Stimulated activated effector memory CD8-positive, alpha-beta T cell treated with anti-CD3 and anti-CD28 coated beads, Interleukin-12 subunit alpha, Interleukin-12 subunit beta, amount 100 ng/mL, for 72 hours (primary cell): ENCODE measurements around the gene CAPN15.
"Not testable (repeated sequence)": the region's sequence is repeated elsewhere in the genome, so short reads cannot be mapped to it uniquely, and the experiment has no call there.

Source experiments
- ATAC-seq: fragments of 150-1000 bp; cut with Tn5 transposase; 2 replicates; pipeline ENCODE4 v1.10.0; 2021
- DNase-seq, 2 donors: peaks; one replicate each; pipeline ENCODE4 v3.0.0; 2021 to 2022; ENCODE audit warnings: low spot score in 2 of 2
- H3K27ac Mint-ChIP-seq: one replicate; pipeline ENCODE4 v1.8.0; 2022; ENCODE audit warnings: mild to moderate bottlenecking, mixed read lengths
- H3K36me3 Mint-ChIP-seq: one replicate; pipeline ENCODE4 v1.8.0; 2022; ENCODE audit warnings: mild to moderate bottlenecking, mixed read lengths
- H3K4me1 Mint-ChIP-seq: one replicate; pipeline ENCODE4 v1.8.0; 2022; ENCODE audit warnings: mixed read lengths
- H3K4me3 Mint-ChIP-seq: one replicate; pipeline ENCODE4 v1.8.0; 2022; ENCODE audit warnings: mild to moderate bottlenecking, mixed read lengths
- H3K9me3 Mint-ChIP-seq: one replicate; pipeline ENCODE4 v1.8.0; 2022; ENCODE audit warnings: mixed read lengths

CAPN15 gene

DNA sequence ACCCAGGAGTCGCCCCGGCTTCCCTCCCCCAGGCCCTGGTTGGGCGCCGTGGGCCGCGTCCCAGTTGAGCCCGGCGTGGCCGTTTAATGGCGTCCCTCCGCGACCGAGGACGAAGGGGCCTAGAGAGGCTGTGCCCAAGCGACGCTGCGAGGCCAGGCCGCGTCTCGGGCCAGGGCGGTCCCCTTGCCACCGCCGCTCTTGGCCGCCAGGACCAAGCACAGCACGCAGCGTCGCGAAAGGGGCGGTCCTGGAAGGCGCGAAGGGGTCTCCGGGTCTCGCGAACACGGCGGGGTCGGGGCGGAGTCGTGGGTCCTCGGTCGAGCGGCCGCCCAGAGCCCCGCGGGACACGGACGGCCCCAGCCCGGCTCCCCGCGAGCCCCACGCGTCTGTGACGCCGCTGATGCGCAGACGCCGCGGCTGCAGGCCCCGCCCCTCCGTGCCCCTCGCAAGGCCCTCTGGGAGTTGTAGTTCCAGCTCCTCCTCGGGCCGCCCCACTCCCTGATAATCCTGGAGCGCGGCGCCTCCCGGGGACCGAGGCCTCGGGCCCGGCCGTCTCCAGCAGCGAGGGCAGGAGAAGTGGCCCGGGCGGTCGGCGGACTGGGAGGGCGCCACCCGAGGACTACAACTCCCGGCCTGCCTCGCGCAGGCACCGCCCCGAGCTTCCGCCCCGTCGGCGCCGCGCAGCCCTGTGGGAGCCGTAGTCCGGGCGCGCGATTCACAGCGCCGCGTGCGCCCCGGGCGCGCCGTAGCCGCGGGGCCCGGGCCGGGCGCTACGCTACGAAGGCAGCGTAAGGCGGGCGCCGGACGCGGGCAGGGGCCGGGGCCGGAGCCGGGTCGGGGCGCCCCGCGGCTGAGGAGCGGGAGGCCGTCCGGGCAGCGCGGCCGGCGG lies at the start of gene CAPN15:
CAPN15 (plus strand) TSS at position 698 of the 889 bp plus-strand sequence. CDS start 19,127 bp downstream, outside the sequence.
- Mint-ChIP-seq H3K9me3 (no peaks in the 10 kb centered on the region), H3K4me1 (peaks cover 56% of the 10 kb centered on the region), H3K4me3 (peak within 1 kb of the TSS; percentile 89), H3K36me3 (peaks cover 55% of the 10 kb centered on the region), H3K27ac (peak within 1 kb of the TSS; percentile 98)
- peak; percentile 91 to 97 for DNase-seq
- ATAC-seq, result peak; percentile 83

DNA sequence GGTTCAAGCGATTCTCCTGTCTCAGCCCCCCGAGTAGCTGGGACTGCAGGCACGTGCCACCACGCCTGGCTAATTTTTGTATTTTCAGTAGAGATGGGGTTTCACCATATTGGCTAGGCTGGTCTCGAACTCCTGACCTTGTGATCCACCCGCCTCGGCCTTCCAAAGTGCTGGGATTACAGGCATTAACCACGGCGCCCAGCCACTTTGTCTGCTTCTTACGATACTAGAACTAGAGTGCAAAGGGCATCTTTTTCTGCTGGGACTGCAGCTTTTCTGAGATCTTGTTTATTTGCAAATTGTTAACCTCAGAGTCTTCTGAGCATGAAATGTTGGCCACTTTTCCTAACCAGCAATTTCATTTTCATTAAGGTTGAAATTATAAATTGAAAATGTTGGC lies 49.2 kb upstream of the CAPN15 start:
- not testable (repeated sequence) for H3K27ac Mint-ChIP-seq, H3K4me1 Mint-ChIP-seq

DNA sequence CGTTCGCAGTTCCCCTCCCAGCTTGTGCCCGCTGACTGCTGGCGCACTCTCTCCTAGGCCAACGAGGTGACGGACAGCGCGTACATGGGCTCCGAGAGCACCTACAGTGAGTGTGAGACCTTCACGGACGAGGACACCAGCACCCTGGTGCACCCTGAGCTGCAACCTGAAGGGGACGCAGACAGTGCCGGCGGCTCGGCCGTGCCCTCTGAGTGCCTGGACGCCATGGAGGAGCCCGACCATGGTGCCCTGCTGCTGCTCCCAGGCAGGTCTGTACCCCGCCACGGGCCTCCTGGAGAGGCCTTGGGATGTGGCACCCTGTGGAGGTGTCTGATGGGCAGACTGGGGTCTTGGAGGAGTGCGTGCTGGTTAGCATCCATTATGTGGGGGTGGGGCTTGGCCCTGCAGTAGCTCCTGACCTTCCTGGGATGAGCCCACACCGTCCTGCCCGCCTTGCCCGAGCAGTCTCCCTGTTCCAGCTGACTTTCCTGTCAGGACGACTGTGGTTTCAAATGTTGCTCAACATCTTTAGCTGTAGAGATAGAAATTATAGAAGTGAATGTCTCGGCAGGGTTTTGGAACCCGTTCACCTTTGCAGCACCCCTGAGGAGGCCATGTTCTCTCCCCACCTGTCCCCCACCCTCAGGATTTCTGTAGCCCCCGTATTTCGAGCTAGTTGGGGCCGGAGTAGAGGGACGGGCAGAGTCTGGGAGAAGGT lies 44.9 kb upstream of the CAPN15 start:
- ATAC-seq (no peak), DNase-seq (no peak)
- peaks cover 7% of the 10 kb centered on the region for H3K36me3 Mint-ChIP-seq
- no peaks in the 10 kb centered on the region for H3K9me3 Mint-ChIP-seq
- H3K4me3 Mint-ChIP-seq, result no peak overlapping the region
- no peak overlapping the region for H3K27ac Mint-ChIP-seq
- H3K4me1 Mint-ChIP-seq, result peaks cover 2% of the 10 kb centered on the region

More for the DNA sequence above, 49.2 kb upstream of the CAPN15 start:
- not testable (repeated sequence) for H3K4me3 Mint-ChIP-seq, ATAC-seq, DNase-seq, H3K9me3 Mint-ChIP-seq
- H3K36me3 Mint-ChIP-seq, result peaks cover 16% of the 10 kb centered on the region

DNA sequence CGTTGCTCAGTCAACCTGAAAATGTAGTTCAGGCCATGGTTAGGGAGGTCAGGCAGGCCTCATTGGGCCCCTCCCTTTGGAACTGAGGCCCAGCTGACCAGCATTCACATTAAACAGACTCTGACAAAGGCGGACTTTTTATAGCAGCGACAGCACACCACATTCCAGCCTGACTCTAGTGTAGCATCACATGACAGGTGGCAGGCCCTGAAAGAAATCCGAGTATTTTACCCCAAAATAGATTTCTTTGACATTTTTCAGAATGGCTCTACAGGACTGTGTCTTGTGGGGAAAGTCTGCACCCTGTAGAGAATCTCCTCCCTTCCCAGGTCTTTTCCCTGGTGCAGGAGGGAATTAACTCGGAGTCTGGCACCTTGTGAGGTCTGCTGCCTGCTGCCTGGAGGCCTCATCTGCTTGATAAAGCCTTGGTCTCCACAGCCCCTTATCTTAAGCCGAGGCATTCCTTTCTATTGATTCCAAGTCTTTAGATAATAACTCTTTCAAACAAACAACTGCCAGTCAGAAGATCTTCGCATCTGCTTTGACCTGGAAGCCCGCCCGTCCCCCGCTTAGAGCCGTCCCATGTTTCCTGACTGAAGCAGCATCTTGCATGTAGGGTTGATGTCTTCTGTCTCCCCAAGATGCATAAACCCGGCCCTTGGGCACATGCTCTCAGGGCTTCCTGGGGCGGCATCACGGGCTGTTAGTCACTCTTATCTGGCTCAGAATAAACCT lies 44.0 kb upstream of the CAPN15 start:
- DNase-seq (no peak), ATAC-seq (no peak)
- peaks cover 6% of the 10 kb centered on the region for H3K4me1 Mint-ChIP-seq
- H3K27ac Mint-ChIP-seq, result no peak overlapping the region
- no peak overlapping the region for H3K4me3 Mint-ChIP-seq
- no peaks in the 10 kb centered on the region for H3K9me3 Mint-ChIP-seq
- H3K36me3 Mint-ChIP-seq, result peaks cover 14% of the 10 kb centered on the region

DNA sequence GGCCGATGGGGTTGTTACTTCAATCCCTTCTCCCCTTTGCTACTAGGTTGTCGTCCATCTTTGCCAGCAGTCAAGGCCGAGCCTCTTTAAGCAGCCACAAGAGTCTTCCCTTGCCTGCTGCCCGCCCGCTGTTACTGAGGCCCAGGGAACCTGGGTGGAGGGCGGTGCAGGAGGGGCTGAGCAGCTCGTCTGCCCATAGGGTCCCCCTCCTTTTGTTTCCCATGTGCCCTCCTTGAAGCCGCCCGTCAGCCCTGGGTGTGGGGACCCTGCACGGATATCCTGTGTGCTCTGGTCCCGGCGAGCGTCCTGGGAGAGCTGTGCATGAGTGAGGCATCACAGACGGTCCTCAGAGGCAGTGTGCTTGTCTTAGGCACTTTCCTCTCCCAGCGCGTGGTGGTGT lies 37.9 kb upstream of the CAPN15 start:
- Mint-ChIP-seq H3K36me3 (peaks cover 12% of the 10 kb centered on the region), H3K27ac (peak overlapping the region; percentile 26), H3K4me3 (no peak overlapping the region), H3K9me3 (no peaks in the 10 kb centered on the region), H3K4me1 (peaks cover 9% of the 10 kb centered on the region)
- no peak for ATAC-seq
- DNase-seq, result no peak

DNA sequence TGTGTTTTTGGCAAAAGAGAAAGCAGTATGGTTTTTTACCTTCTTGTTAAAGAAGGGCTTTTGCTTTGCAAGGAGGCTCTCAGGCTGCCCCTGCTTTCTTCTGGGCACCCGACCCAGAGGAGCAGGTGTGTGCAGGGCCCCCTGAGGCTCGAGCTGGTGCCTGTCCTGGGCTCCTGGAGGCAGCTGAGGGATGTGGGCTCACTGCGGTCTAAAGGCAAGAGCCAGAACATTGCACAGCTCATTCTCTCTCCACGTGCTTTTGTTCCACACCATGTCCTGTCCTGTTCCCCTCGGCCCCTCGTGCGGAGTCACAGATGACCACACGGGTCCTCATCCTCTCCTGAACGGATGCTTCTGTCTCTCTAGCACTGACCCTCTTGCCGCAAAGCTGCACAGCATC lies 36.7 kb upstream of the CAPN15 start:
- ATAC-seq (no peak), DNase-seq (no peak)
- H3K4me1 Mint-ChIP-seq, result peaks cover 16% of the 10 kb centered on the region
- H3K4me3 Mint-ChIP-seq, result no peak overlapping the region
- peaks cover 12% of the 10 kb centered on the region for H3K36me3 Mint-ChIP-seq
- no peak overlapping the region for H3K27ac Mint-ChIP-seq
- no peaks in the 10 kb centered on the region for H3K9me3 Mint-ChIP-seq

DNA sequence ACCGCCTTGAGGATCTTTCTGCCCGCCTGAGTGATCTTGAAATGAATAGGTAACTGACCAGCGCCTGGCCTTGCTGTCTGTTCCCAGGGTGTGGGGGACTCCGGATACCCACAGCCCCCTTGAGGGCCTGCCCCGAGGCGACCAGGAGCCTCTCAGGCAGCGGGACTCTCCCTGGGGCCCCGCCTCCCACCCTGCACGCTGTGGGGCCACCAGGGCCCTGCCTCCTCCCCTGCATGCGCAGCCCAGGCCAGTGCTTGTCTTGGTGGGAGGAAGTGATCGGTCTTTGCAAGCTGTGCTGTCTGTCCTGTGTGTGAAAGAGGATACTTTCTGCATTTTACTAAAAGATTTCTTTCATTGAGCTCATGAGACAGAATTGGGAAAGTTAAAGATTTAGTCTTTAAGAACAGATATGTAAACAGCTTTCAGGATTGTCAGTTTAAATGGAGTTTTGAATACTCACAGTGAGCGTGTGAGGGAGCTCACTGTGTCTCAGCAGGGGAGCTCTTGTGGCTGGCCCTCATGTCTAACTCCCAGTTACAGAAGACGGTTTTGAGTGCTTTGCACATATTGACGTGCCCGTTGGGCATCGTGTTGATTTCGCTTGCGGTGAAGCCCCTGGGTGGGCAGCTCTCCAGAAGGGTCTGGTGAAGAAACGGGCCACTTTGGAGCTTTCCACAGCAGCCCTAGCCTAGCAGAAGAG lies 36.1 kb upstream of the CAPN15 start:
- ATAC-seq (no peak), DNase-seq (no peak)
- H3K27ac Mint-ChIP-seq, result no peak overlapping the region
- H3K9me3 Mint-ChIP-seq, result no peaks in the 10 kb centered on the region
- peaks cover 12% of the 10 kb centered on the region for H3K36me3 Mint-ChIP-seq
- H3K4me1 Mint-ChIP-seq, result peaks cover 16% of the 10 kb centered on the region
- no peak overlapping the region for H3K4me3 Mint-ChIP-seq

DNA sequence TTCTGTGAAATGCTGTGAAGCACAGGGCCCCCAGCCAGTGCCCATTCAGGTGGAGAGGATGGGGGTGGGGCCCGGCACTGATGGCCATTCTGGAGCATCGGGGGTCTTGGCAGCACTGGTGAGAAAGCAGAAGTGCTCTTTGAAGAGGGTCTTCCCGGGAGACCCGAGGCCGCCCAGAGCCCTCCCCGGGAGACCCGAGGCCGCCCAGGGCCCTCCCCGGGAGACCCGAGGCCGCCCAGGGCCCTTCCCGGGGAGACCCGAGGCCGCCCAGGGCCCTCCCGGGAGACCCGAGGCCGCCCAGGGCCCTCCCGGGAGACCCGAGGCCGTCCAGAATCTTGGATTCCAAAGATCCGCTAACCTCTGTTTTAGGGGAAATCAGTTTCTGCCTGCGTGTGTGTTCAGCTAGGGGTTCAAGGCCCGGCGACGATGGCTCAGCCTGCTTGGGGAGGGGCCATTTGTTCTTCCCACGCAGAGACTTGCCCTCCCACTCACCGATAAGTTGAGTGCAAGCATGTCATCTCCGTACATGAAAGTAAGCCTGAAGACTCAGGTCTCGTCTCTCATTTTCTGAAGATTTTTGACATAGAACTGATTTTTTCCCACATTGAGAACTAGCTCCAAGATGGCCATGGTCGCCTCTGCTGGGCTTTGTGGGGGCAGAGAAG lies 35.2 kb upstream of the CAPN15 start:
- Mint-ChIP-seq H3K4me1 (peaks cover 16% of the 10 kb centered on the region), H3K9me3 (no peaks in the 10 kb centered on the region), H3K36me3 (peaks cover 12% of the 10 kb centered on the region), H3K27ac (no peak overlapping the region), H3K4me3 (no peak overlapping the region)
- no peak for DNase-seq
- ATAC-seq, result no peak

DNA sequence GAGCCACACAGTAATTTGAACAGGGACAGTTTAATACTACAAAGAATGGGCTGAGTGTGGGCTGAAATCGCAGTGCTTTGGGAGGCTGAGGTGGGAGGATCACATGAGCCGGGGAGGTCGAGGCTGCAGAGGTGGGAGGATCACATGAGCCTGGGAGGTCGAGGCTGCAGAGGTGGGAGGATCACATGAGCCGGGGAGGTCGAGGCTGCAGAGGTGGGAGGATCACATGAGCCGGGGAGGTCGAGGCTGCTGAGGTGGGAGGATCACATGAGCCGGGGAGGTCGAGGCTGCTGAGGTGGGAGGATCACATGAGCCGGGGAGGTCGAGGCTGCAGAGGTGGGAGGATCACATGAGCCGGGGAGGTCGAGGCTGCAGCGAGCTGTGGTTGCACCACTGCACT lies 32.8 kb upstream of the CAPN15 start:
- not testable (repeated sequence) for H3K4me3 Mint-ChIP-seq

DNA sequence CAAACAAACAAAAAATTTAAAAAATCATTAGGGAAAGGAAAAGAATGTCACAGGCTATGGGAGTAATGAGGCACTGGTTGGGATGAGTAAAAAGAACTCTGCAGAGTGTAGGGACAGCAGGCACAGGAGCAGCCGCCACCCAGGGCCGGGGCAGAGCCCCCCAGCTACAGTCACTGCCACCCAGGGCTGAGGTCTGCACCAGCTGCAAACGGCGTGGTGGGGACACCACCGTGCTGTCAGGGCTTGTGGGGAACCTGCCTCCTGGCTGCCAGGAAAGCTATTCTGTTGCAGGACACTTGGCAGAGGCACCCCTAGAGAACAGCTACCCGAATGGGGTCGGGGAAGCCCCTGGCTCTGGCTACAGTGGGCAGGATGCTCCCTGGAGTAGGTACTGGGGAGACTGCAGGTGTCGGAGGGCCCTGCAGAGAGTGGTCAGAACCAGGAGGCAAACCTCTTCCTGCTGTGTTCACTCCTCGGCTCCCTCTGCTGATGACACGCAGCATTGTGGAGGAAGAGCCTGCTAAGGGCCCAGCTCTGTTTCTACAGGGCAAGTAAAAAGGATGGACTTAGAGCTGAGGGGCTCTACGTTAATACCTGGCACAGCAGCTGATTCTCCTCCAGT lies 32.3 kb upstream of the CAPN15 start:
- H3K27ac Mint-ChIP-seq, result peak overlapping the region; percentile 74
- peaks cover 13% of the 10 kb centered on the region for H3K36me3 Mint-ChIP-seq
- H3K4me1 Mint-ChIP-seq, result peaks cover 10% of the 10 kb centered on the region
- DNase-seq, result no peak
- no peak overlapping the region for H3K4me3 Mint-ChIP-seq
- H3K9me3 Mint-ChIP-seq, result no peaks in the 10 kb centered on the region
- ATAC-seq, result peak; percentile 74

More for the DNA sequence above, 32.8 kb upstream of the CAPN15 start:
- not testable (repeated sequence) for DNase-seq, H3K36me3 Mint-ChIP-seq, ATAC-seq, H3K9me3 Mint-ChIP-seq
- H3K27ac Mint-ChIP-seq, result peak overlapping the region; percentile 74
- H3K4me1 Mint-ChIP-seq, result peaks cover 10% of the 10 kb centered on the region

DNA sequence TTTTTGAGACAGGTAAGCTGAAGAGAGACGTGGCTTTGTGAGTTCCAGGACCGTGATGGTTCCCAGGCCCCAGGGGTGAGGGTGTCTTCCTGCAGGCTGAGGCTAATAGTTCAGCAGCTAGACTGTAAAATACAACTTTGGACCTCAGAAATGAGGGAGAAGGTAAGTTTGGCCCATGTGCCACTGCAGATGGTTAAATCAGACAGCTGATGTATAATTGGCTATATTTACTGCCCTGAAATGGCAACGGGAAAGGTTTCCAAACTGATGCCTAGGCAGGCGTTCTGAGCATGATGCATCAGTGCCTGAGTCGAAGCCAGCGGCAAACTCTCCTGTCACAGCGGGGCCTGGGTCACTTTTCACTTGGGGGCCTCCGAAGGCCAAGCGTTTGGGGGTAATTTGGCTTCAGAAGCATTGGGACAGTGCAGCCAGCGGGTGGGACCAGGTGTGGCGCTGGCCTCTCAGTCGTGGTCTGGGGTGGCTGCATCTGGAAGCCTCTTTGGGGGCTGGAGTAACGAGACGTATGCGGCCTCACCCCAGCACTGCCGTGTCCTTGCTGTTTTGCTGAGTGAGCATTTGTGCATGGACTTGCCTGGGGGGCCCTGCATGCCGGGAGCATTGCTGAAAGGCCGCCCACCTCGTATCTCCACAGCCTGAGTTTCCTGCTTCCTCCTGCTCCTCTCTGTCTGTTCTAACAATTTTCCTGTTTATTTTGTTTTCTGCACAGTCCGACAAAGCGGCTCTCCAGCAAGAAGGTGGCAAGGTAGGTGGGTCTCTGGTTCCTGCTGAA lies 31.2 kb upstream of the CAPN15 start:
- H3K4me1 Mint-ChIP-seq, result peaks cover 10% of the 10 kb centered on the region
- DNase-seq (no peak), ATAC-seq (no peak)
- peaks cover 13% of the 10 kb centered on the region for H3K36me3 Mint-ChIP-seq
- no peak overlapping the region for H3K27ac Mint-ChIP-seq
- no peaks in the 10 kb centered on the region for H3K9me3 Mint-ChIP-seq
- no peak overlapping the region for H3K4me3 Mint-ChIP-seq

DNA sequence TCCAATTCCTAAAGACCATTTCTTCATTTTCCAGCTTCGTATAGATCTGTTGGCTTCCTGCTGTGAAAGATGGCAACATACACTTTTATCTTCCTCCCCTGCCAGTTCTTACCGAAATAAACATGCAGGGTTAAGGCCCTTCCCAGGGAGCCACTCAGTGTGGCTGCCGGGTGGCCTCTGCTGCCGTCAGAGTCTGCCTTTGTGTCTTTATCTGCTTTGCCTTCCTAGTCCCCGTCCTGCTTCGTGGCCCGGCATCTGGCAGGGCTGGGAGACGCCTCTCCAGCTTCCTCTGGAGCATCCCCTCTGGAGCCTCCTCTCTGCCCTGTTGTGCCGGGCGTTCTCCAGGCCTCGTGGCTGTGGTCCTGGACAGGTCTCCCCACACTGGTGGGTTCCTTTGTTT lies 30.3 kb upstream of the CAPN15 start:
- H3K4me1 Mint-ChIP-seq, result peaks cover 10% of the 10 kb centered on the region
- H3K4me3 Mint-ChIP-seq, result no peak overlapping the region
- H3K9me3 Mint-ChIP-seq, result no peaks in the 10 kb centered on the region
- H3K27ac Mint-ChIP-seq, result no peak overlapping the region
- DNase-seq (no peak), ATAC-seq (no peak)
- peaks cover 13% of the 10 kb centered on the region for H3K36me3 Mint-ChIP-seq

DNA sequence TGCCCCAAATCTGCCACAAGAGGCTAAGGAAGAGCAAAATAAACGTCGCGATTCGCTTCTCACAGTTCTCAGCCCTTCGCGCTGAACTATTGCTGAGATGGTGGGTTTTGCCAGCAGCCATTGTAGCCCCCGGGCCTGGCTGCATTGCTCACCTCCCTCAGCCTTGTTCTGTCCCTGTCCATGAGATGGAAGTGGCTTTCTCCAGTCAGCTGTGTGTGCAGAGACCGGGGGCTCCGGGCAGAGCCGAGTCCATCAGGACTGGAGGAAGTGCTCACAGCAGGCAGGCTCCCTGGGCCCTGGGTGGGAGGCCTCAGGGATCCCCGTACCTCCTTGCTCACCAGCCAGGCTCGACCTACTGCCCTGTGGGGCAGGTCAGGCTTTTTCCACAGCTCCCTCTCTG lies 27.6 kb upstream of the CAPN15 start:
- Mint-ChIP-seq H3K4me3 (no peak overlapping the region), H3K27ac (no peak overlapping the region), H3K9me3 (no peaks in the 10 kb centered on the region), H3K4me1 (peaks cover 4% of the 10 kb centered on the region), H3K36me3 (peaks cover 13% of the 10 kb centered on the region)
- DNase-seq (no peak), ATAC-seq (no peak)
